Dedifferentiated amniotic fluid mesenchymal stem cell (primary cell): ENCODE measurements around the gene GTF3C1.

Experiments used
- DNase-seq: peaks from one replicate; pipeline ENCODE4 v3.0.0-alpha.2; 2016; ENCODE audit errors: extremely low spot score

GTF3C1 gene

DNA sequence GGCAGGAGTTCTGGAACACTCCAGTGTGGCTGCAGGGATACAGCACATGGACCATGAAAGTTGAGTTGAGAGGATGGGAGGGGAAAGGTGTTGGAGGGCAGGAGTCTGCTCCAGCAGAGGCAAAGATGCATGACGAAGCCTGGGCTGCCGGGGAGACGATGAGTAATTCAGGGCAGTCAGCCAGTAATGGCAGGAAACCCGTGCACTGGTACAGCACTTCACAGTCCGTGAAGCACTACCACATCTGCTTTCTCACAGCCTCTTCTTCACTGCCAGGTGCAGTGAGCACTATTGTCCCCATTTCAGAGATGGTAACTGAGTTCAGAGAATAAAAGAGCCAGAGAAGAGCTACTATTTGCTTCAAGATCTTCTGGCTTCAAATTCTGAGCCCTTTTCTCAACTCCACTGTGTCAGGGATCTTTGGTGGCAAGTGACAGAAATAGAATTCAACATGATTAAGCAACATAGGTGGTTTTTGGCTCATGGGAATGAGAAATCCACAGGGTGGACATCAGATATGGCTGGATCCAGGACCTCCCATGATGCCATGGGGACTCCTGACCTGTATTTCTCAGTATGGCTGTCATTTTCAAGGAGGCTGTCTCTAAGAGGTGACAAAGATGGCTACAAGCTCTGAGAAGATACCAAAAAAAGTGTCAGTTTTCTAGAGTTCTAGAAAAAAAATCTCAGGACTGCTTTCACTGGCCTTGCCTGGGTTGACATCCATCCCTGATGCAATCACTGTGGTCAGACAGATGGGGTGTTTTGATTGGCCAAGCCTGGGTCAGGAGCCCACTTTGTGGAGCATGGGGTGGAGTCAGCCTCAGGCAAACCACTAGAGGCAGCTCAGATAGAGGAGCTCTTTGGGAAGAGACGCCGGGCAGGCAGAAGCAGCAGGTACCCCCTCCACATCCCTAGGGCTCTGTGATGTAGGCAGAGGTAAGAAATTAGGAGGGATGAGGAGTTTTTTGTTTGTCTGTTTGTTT lies 123.0 kb downstream of the GTF3C1 start:
- peak; percentile 34 for DNase-seq

DNA sequence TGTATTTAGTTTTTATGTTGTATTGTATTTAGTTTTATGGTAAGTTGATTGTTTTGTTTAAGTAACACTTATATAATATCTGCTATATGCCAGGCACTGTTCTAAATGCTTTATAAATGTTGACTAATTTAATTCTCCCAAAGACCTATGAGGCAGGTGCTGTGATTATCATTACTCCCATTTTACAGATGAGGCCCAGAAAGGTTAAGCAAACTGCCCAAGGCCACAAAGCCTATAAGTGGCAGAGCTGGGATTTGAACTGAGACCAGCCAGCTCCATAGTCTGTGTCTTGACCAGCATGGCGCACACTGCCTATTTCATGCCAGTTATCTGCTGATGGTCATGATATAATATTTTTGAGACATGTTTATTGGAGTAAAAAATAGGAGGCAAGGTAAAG lies 123.8 kb downstream of the GTF3C1 start:
- no peak for DNase-seq

DNA sequence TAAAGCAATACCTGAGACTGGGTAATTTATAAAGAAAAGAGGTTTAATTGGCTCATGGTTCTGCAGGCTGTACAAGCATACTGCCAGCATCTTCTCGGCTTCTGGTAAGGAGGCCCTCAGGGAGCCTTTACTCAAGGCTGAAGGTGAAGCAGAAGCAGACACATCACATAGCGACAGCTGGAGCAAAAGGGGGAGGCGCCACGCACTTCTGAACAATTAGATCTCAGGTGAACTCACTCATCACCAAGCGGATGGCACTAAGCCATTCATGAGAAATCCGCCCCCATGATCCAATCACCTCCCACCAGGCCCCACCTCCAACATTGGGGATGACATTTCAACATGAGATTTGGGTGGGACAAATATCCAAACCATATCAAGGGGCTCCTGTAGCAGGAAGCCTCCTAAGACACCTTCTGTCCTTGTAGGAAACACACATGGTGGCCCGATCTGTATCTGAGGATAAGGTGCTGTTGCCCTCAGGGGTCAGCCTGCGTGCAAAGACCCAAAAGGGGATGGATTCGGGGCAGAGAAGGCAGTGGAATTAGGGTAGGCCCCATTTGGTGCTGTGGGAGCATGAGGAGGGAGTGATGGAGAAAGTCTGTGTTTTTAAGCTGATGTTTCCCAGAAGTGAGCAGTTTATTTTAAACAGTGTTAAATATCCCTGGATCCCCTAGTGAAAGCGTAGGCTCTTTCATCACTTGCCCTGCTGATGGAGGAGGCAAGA lies 124.8 kb downstream of the GTF3C1 start:
- DNase-seq = no peak

DNA sequence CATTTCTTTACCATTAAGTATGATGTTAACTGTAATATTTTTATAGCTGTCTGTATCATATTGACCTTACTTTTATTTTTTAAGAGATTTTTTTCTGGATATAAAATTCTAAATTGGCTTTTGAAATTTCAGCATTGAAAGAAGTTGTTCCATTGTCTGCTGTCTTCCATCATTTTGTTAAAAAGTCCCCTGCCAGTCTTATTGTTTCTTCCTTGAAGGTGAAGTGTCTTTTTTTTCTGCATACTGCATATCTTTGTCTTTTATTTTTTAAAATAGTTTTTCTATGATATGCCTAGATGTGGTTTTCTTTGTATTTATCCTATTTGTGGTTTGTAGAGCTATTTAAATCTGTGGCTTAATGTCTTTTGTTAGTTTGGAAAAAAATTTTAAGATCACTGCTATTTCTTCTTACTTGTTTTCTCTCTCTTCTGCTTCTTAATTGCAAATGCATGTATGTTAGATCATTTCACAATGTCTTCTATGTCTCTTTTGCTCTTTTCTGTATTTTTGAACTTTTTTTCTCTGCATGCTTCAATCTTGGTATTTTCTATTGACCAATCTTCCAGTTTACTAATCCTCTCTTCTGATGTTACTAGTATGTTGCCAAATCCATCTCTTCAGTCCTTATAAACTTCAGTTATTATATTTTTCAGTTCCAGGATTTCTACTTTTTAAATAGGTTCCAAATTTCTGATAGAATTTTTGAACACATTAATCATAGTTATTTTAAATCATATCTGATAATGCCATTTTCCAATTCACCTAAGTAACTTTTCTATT lies 127.6 kb downstream of the GTF3C1 start:
- no peak for DNase-seq

DNA sequence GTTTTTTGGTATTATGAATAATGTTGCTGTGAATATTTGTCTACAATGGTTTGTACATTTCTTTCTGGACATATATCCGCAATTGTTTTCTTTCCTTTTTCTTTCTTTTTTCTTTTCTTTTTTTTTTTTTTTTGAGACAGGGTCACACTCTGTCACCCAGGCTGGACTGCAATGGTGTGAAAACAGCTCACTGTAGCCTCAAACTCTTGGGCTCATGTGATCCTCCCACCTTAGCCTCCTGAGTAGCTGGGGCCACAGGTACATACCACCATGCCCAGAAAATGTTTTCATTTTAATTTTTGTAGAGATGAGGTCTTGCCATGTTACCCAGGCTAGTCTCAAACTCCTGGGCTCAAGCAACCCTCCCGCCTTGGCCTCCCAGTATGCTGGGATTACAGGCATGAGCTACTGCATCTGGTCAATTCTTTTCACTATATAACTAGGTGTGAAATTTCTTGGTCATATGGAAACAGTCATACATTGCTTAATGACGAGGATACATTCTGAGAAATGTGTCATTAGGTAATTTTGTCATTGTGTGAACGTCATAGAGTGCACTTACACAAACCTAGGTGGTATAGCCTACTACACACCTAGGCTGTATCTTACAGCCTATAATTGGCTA lies 132.6 kb downstream of the GTF3C1 start:
- no peak for DNase-seq

DNA sequence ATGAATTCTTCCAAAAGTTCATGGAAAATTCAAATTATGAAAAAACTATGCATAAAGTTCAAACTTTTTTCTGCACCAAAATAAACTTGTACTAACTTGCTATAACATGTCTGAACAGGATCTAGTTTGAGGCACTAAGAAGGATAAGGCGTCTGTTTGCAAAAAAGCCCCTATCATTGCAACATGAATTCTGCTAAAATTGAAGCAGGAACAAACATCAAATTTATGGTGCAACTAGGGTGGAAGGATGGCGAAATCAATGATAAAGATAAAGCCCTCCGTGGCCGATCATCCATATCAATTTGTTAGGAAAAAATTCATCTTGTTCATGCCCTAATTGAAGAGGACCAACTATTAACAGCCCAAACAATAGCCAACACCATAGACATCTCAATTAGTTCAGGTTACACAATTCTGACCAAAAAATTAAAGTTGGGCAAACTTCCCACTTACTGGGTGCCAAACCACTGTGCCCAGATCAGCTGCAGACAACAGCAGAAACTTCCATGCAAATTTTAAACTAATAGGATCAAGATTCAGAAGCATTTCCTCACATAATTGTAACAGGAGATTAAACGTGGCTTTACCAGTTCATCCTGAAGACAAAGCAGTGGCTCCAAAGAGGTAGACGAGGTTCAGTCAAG lies 134.8 kb downstream of the GTF3C1 start:
- no peak for DNase-seq

DNA sequence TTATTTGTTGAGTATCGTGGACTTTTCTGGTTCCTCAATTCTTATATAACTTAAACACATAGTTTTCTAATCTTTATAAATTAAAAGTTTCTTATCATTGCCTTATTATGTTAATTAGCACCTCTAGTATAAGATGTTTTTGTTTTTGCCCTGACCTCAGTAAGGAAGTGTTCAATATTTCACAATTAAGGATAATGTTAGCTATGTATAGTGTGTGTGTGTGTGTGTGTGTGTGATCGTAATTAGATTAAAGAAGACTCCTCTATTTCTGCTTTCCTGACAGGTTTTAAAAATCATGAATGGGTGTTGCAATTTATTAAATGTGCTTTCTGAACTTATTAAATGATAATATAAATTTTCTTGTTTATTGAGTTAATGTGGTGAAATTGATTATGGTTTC lies 135.8 kb downstream of the GTF3C1 start:
- no peak for DNase-seq

DNA sequence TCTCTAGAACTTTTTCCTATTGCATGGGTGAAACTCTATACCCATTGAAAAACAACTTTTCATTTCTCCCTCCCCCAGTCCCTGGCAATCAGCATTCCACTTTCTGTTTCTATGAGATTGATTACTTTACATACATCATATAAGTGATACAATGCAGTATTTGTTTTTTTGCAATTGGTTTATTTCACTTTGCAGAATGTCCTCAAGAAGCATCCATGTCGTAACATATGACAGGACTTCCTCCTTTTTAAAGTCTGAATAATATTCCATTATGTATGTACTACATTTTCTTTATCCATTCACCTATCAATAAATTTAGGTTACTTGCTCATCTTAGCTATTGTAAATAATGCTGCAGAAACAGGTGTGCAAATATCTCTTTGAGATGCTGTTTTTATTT lies 139.0 kb downstream of the GTF3C1 start:
- DNase-seq = no peak
